ENCODE measurements around the gene GPNMB. TPM values are rescaled to one million over a fixed set of nuclear protein-coding genes. Genes with fewer than 3 reads are reported as not detected.

GPNMB gene
- total RNA-seq, 6 donors from 2014 or later: 68.5 to 309 (median 159) TPM

- H3K27ac ChIP-seq: no peak overlapping the region
- DNase-seq: no peak
- 91 to 98% methylated on average over 4 of the region's 4 CpGs for WGBS, 2 donors
- no peaks in the 10 kb centered on the region for H3K4me1 ChIP-seq
- ATAC-seq (ENCODE audit: low FRiP score in 2 of 2): no peak
- no peak for TF ChIP-seq CTCF (IDR thresholded peaks at IDR 0.05)
- no peak for TF ChIP-seq POLR2A (IDR thresholded peaks at IDR 0.05)
- no peak for TF ChIP-seq POLR2AphosphoS5 (IDR thresholded peaks at IDR 0.05)
- TF ChIP-seq EP300 (IDR thresholded peaks at IDR 0.05): no peak
- H3K9me3 ChIP-seq: no peaks in the 10 kb centered on the region
- no peaks in the 10 kb centered on the region for H3K36me3 ChIP-seq
- no peak overlapping the region for H3K4me3 ChIP-seq
- H3K27me3 ChIP-seq: no peaks in the 10 kb centered on the region
These were observed 36.5 kb downstream of the GPNMB start for GRCh38 chr7:23283086-23283485.

DNA sequence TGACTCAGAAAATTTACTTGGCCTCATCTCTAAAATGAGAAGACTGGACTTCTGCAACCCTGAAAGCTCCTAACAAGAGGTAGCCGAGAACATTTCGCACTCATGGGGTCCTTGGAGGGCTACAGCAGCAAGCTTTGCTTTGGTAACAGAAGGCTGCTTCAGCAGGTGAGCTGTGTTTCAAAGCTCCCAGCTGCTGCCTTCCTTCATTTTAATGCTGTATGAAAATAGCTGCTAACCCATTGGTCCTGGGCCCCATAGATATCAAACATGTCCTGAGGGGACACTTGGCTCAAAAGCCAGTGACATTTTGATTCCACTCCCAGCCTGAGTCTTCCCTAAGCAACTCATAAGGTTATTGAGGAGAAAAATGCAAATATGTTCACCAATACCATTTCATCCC lies 38.3 kb downstream of the GPNMB start:
- DNase-seq (no peak), ATAC-seq (ENCODE audit: low FRiP score in 2 of 2) (no peak)
- H3K27me3 ChIP-seq: no peaks in the 10 kb centered on the region
- no peak overlapping the region for H3K27ac ChIP-seq
- H3K9me3 ChIP-seq: no peaks in the 10 kb centered on the region
- TF ChIP-seq EP300 (IDR thresholded peaks at IDR 0.05): no peak
- no peak for TF ChIP-seq CTCF (IDR thresholded peaks at IDR 0.05)
- no peaks in the 10 kb centered on the region for H3K4me1 ChIP-seq
- H3K4me3 ChIP-seq: no peak overlapping the region
- no peaks in the 10 kb centered on the region for H3K36me3 ChIP-seq
- 94 to 100% methylated on average over 2 of the region's 2 CpGs for WGBS, 2 donors

DNA sequence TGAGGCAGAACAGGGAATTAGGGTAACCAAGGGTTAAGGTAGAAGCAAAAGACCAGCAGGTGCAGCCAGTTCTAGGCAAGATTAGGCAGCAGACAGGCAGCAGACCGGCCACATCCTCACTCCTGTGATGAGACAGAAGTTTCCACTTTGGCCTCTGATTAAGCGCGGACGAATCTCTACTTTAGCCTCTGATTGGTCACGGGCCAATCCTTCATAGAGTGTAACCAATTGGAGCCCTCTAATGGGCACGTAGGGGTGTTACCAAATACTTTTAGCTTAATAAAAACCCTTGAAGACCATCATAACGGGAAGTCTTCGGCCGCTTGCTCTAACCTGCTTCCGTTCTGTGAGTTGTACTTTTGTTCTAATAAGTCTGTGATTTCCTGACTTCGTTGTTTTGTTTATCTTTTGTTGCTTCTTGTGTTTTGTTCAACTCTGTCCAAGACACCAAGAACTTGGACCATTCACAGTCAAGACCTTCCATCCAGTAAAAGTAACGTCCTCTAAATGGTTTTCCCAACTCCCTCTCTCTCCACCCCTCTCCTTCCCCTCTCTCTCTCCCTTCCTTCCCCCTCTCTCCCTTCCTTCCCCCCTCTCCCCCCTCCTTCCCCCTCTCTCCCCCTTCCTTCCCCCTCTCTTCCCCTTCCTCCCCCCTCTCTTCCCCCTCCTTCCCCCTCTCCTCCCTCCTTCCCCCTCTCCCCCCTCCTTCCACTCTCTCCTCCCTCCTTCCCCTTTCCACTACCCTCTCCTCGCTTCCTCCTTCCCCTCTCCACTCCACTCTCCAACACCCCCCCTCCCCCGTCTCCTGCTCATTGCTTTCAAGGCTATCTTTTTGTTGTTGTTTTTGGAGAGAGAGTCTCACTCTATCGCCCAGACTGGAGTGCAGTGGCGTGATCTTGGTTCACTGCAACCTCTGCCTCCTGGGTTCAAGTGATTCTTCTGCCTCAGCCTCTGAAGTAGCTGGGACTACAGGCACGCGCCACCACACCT lies 39.4 kb downstream of the GPNMB start:
- H3K9me3 ChIP-seq: no peaks in the 10 kb centered on the region
- H3K36me3 ChIP-seq: no peaks in the 10 kb centered on the region
- no peak for TF ChIP-seq POLR2A (IDR thresholded peaks at IDR 0.05)
- TF ChIP-seq POLR2AphosphoS5 (IDR thresholded peaks at IDR 0.05): no peak
- no peak for TF ChIP-seq EP300 (IDR thresholded peaks at IDR 0.05)
- TF ChIP-seq CTCF (IDR thresholded peaks at IDR 0.05): no peak
- H3K4me1 ChIP-seq: no peaks in the 10 kb centered on the region
- DNase-seq (no peak), ATAC-seq (ENCODE audit: low FRiP score in 2 of 2) (no peak)
- no peaks in the 10 kb centered on the region for H3K27me3 ChIP-seq
- no peak overlapping the region for H3K27ac ChIP-seq
- 72 to 82% methylated on average over 17 to 18 of the region's 18 CpGs for WGBS, 2 donors
- H3K4me3 ChIP-seq: no peak overlapping the region

DNA sequence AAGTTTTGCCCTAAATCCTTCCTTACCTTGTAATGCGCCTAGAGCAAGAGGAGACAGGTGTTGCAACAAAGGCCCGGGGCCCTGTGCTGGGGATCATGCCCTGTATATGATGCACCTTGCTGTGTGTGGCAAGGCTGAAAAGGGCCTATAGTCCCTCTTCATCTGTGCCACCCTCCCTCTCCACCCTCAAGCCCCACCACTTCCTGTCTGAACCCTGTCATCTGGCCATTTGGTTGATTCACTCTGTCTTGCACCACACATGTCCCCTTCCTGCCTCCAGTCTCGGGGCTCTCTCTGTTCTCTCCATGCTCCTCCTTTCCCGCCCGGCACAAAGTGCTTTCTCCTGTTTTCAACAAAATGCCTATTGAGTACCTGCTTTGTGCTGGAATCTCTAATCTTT lies 41.0 kb downstream of the GPNMB start:
- H3K4me3 ChIP-seq: no peak overlapping the region
- WGBS, 2 donors: 79 to 80% methylated on average over 4 to 5 of the region's 5 CpGs
- H3K9me3 ChIP-seq: no peaks in the 10 kb centered on the region
- no peaks in the 10 kb centered on the region for H3K36me3 ChIP-seq
- H3K27me3 ChIP-seq: no peaks in the 10 kb centered on the region
- ATAC-seq (ENCODE audit: low FRiP score in 2 of 2): peak in 1 of 2 donors; percentile 17
- H3K4me1 ChIP-seq: no peaks in the 10 kb centered on the region
- H3K27ac ChIP-seq: no peak overlapping the region
- TF ChIP-seq CTCF (IDR thresholded peaks at IDR 0.05): no peak
- no peak for TF ChIP-seq POLR2A (IDR thresholded peaks at IDR 0.05)
- no peak for TF ChIP-seq EP300 (IDR thresholded peaks at IDR 0.05)
- DNase-seq: no peak

GRCh38 chr7:23290993-23291392 lies 44.4 kb downstream of the GPNMB start:
- 93% methylated on average over 9 of the region's 9 CpGs for WGBS, 2 donors
- no peak overlapping the region for H3K4me3 ChIP-seq
- no peaks in the 10 kb centered on the region for H3K36me3 ChIP-seq
- DNase-seq (no peak), ATAC-seq (ENCODE audit: low FRiP score in 2 of 2) (no peak)
- H3K4me1 ChIP-seq: no peaks in the 10 kb centered on the region
- TF ChIP-seq POLR2A (IDR thresholded peaks at IDR 0.05) (no peak), POLR2AphosphoS5 (IDR thresholded peaks at IDR 0.05) (no peak), EP300 (IDR thresholded peaks at IDR 0.05) (no peak), CTCF (IDR thresholded peaks at IDR 0.05) (no peak)
- H3K9me3 ChIP-seq: no peaks in the 10 kb centered on the region
- H3K27me3 ChIP-seq: no peaks in the 10 kb centered on the region
- no peak overlapping the region for H3K27ac ChIP-seq
